Esophagus squamous epithelium (tissue), 4 donors: ENCODE measurements around the gene COPS7A.

Experiments
- CTCF ChIP-seq, 6 experiments: fragments of 450-650 bp in 4 of 6; fragments of 200-600 bp in 2 of 6; sonication (generic) in 2 of 6; IDR thresholded peaks; one replicate each; pipeline ENCODE4 v1.5.1; 2016 to 2019; ENCODE audit warnings: antibody characterized with exemption in 6 of 6, mild to moderate bottlenecking in 4 of 6, moderate library complexity in 4 of 6
- POLR2A ChIP-seq, 4 donors: fragments of 450-650 bp; IDR thresholded peaks; one replicate each; pipeline ENCODE4 v1.6.1; 2017; ENCODE audit warnings: antibody characterized with exemption in 4 of 4, mild to moderate bottlenecking in 4 of 4, moderate library complexity in 3 of 4

DNA sequence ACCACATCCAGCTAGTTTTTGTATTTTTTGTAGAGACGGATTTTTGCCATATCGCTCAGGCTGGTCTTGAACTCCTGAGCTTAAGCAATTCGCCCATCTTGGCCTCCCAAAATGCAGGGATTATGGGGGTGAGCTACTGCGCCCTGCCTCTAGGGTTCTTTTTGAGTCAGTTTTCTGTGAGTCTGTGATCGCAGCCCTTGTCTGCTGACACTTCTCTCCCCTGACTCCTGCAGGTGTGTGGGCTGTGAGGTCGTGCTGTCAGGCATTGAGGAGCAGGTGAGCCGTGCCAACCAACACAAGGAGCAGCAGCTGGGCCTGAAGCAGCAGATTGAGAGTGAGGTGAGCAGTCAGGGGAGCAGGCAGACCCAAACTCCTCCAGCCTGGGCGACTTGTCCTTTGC, 6.3 kb downstream of the COPS7A start:
- TF ChIP-seq POLR2A (IDR thresholded peaks at IDR 0.05) = no peak
- TF ChIP-seq CTCF (IDR thresholded peaks at IDR 0.05) = no peak
